Amygdala (tissue), 56 donors: Measurements from ENCODE around the gene AGR3.
A peak's percentile ranks its signal among the peaks of the same experiment; 100 is the strongest.
"Not testable (repeated sequence)": the region's sequence is repeated elsewhere in the genome, so short reads cannot be mapped to it uniquely, and the experiment has no call there.

Experiments used
- DNase-seq, 56 donors: peaks; one replicate each; lab custom pipeline; 2025; lab: John Stamatoyannopoulos, UW

The AGR3 gene

DNA sequence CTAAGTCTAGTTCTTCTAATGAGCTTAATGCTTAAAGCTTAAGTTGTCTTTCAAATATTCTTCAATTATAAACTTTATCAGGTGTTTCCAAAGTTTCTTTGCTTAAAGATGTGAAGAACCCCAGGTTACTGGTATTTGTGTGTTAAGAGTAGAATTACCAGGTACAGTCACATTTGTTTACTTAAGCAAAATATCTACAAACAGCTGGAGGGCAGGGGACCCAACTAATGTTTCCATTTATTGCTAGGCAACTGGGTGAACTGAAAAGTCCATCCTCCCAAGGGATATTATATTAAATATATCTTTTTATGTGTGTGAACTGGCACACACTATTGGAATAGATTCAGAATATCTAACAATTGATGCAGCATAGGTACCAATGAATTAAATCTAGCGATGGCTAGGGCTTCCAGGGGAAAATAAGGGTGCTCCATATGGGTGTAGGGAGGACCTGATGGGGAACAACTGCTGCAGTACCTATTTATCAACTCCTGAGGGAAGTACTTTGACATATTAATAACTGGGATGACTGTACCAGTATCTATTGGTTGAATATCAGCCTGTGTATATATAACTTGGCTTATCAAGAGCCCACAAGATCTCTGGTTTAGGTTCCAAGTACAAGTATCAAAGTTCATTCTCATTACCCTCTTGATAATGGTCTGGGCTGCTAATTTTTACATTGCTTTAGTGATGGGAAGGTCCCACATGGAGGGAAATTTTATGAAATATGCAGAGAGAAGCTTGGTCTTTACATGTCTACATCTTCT lies 10.3 kb upstream of the AGR3 start:
- DNase-seq, result no peak

DNA sequence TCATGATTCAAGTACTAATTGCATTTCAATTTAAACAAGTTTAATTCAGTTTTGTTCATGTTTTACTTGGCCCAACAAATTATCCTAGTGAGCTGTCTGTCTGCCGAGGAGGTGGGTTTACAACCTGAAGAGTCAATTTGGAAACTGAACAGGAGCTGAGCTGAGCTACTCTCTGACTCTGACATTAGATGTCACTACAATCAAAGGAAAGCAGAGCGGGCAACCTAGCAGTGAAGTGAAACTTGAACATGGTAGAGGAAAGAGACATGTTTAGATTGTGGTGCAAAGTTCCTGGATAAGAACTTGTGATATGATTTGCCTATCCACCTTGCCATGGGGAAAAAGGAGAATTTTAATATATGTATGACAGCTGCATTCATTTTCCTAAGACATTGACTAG lies 9.6 kb upstream of the AGR3 start:
- peak in 3 of 56 donors; percentile 1 to 4 (median 3) for DNase-seq

DNA sequence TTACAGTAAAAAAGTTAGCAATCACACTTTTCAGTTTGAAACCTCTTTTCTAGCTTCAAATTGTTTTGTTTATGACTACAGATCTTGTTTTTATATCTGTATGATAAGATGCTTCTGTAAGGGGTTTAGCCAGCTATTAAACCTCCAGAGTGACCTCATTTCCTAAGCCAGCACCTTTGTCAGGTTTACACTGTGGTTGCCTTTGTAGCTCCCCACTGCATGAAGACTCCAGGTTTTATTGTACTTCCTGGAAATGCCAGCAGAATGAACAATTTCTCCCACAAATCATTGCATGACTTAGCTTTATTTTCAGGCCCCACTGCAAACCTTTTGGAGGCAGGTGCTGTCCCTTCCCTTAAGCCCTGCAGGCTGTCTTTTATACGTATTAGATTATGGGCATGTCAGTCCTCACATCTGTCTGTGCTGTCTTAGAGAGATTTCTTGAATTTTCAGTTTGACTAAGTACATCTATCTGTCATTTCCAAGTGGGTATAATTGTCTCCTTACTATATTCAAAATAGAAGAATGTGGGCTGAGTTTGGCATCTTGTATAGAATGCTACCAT lies 8.2 kb upstream of the AGR3 start:
- DNase-seq, result no peak

DNA sequence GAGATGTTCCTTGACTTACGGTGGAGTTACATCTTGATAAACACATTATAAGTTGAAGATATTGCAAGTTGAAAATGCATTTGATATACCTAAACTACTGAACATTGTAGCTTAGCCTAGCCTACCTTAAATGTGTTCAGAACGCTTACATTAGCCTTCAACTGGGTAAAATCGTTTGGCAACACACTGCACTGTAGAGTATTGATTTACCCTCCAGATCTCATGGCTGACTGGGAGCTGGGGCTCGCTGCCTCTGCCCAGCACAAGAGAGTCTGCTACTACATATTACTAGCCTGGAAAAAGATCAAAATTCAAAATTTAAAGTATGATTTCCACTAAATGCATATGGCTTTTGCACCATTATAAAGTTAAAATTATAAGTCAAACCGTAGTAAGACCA lies 7.5 kb upstream of the AGR3 start:
- no peak for DNase-seq

DNA sequence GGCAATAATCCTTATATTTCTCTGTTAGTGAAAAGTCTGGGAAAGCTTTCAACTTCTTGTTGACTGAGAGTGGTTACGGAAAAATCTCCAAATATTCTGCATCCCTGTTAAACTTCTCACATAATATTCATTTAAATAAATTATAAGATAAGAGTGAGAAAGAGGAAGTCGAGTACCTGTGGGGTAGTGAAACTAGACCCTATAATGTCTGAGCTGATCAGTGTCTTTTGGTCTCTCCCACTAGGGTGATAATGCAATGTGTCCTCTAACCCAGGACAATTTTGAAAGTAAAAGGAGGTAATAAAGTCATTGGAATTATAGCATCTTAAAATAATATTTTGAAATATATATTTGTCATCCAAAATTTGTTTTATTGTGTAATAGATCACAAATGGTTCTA lies 2.1 kb upstream of the AGR3 start:
- DNase-seq, result no peak

DNA sequence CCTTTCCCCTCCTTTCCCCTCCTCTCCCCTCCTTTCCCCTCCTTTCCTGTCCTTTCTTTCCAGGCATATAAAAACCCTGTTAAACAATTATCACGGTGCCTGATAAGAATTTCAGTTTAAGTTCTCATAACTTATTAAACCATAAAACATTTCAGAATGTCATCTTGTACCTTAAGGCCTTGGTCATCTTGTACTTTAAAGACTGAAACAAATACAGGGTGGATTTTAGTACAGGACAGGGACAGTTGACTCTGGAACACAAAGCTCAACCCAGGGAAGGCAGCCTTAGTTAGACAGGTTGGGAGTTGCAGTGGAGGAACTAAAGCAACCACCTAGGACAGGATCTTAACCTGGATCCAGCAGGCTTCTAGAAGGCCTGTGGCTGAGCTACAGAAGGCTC lies 1.2 kb downstream of the AGR3 start:
- DNase-seq, result no peak

DNA sequence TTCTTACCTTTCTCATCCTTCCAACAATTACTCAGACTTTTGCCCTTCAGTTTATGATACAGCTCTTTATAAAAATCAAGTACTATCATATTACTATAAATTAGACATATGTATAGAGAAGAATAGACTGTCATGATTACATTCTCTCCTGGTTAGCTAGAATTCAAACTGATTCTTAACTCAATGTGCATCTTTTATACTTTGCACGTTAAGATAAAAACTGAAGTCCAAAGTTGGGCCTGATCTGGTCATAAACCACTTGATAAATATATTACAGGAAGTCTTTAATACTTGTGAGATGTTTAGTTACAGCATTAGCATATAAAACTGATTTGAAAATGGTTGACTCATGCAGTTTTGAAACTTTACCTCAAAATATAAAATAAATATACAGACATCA lies 2.6 kb downstream of the AGR3 start:
- DNase-seq, result no peak

DNA sequence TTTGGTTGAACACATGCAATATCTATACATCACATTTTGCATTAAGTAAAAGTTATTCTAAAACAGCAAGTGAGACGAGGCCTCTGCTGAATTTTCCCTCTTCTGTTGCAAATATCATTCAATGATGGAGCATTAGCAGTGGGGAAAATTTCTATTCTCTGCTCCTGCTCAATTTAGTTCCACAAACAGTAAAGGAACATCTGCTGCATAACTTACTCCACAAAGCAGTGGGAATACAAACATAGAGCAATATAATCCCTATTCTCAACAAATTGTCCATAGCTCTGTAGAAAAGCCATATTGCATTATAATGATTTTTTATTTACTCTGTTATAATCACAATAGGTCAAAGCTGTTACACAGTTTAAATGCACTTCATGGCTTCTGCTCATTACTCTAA lies 5.9 kb downstream of the AGR3 start:
- DNase-seq, result no peak

DNA sequence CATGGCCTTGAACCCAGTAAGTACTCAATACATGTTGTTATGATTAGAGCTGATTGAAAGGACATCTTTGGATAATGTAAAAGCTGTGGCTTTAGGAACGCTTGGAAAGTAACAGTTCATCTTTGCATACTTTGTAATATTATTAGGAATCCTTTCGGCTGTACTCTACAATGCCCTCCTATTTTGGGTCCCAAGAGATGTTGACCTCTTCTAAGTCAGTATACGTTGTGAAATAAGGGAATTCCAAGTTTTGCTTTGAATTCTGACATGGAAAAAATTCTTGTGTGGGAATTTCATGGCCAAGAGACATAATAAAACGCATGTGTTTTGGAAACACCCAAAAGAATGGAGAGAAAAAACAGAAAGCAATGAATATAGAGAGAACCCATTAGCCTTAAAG lies 7.7 kb downstream of the AGR3 start:
- DNase-seq, result no peak

DNA sequence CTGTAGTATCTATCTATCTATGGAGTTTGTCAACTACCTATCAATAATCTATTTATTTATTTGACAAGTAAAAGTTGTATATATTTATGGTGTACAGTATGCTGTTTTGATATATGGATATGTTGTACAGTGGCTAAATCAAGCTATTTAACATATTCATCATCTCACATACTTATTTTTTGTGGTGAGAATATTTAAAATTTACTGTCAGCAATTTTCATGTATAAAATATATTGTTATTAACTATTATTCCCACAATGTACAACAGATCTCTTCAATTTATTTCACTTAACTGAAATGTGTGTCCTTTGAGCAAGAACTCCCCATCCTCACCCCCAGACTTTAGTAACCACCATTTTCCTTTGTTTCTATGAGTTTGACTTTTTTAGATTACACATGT lies 14.5 kb downstream of the AGR3 start:
- no peak for DNase-seq

DNA sequence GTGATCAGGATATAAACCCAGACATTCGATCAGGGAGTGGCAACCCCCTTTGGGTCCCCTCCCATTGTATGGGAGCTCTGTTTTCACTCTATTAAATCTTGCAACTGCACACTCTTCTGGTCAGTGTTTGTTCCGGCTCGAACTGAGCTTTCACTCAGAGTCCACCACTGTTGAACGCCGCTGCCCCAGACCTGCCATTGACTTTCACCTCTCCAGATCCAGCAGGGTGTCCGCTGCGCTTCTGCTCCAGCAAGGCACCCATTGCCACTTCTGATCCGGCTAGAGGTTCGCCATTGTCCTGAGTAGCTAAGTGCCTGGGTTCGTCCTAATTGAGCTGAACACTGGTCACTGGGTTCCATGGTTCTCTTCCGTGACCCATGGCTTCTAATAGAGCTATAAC lies 28.6 kb downstream of the AGR3 start:
- DNase-seq, result not testable (repeated sequence)

DNA sequence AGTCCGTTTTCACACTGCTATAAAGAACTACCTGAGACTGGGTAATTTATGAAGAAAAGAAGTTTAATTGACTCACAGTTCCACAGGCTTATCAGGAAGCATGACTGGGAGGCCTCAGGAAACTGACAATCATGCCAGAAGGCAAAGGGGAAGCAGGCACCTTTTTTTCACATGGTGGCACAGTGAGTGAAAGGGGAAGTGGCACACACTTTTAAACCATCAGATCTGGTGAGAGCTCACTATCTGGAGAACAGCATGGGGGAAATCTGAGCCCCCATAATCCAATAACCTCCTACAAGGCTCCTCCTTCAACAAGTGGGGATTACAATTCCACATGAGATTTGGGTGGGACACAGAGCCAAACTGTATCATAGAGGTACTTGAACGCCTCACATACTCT lies 30.0 kb downstream of the AGR3 start:
- DNase-seq, result peak in 6 of 56 donors; percentile 1 to 43 (median 12)

DNA sequence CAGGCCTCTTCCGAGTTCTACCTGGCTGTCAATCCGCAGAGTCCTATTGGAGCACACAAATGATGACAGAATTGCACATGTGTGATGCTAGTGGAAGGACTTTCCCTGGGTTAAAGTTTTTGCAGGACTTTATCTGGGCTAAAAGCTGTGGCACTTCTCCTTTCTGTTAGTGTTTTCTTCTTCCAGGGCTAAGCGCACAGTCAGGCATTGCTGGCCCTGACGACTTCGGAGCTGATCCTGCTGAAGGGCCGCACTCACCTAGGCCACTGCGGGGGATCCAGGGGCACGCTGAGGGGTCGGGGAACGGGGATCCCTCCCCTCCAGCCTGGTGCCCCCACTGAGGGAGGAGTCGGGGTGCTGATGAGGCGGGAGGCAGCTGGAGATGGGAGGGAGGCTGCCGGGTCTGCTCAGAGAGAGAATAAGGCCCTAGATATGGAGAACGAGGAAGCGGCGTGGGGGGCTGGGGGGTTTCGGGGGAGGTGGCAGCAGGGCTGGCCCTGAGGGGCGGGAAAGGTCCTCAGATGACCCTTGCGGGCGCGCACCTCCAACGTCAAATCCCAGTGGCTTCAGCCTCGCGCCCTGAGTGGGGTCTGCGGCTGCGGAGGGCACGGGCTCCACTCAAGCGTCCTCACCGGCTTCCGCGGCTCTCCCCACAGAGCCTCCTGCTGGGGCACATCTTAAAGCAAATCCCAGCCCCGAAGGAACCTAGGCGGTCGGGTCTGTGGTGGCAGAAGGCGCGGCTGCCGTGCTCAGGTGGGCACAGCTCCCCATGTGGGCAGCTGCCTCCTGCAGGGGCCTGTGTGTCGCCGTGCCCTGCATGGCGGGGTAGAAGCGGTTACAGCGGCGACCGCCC lies 30.9 kb downstream of the AGR3 start:
- DNase-seq, result no peak

DNA sequence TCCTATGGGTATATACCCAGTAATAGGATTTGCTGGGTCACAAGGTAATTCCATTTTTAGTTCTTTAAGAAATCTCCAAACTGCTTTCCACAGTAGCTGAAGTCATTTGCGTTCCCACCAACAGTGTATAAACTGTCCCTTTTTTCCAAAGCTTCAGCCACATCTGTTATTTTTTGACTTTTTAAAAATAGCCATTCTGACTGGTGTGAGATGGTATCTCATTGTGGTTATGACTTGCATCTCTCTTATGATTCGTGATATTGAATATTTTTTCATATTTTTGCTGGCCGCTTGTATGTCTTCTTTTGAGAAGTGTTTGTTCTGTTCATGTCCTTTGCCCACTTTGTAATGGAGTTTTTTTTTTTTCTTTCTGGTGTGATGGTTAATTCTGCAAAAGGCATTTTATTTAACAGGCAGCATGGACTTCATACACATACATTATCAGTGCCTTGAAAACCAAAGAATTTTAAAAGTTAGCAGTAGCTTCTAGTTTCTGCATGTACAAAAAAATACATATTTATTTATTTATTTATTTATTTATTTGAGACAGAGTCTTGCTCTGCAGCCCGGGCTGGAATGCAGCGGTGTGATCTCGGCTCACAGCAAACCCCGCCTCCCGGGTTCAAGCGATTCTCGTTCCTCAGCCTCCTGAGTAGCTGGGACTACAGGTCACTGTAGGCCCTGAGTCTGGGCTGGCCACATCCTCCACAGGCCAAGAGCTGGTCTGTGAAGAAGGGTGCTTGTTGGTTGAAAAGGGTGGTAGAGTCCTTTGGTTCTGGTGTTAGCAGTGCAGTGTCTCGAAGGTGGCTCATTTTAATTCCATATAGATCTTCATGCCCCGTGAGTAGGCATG lies 32.3 kb downstream of the AGR3 start:
- no peak for DNase-seq

DNA sequence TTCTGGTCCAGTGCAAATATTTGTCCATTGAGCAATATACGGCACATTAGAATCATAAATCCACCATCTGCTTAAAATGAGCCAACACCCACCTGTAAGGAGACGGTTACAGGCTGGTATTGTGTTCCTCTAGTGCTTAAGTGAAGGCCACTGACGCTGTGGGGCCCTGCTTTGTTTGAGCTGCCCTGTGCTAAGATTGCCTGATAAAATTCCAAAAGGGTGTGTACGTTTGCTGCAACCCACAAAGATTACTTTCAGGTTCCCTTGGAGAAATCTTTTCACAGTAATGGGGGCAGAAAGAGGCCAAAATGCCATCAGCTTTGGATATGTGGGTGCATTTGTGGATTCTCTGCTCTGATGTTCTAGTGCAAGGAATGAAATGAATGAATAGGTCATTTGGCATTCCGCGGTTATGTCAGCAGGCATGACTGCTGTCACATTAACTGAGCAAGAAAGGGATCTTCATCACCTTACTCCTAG lies 34.4 kb downstream of the AGR3 start:
- DNase-seq, result no peak

DNA sequence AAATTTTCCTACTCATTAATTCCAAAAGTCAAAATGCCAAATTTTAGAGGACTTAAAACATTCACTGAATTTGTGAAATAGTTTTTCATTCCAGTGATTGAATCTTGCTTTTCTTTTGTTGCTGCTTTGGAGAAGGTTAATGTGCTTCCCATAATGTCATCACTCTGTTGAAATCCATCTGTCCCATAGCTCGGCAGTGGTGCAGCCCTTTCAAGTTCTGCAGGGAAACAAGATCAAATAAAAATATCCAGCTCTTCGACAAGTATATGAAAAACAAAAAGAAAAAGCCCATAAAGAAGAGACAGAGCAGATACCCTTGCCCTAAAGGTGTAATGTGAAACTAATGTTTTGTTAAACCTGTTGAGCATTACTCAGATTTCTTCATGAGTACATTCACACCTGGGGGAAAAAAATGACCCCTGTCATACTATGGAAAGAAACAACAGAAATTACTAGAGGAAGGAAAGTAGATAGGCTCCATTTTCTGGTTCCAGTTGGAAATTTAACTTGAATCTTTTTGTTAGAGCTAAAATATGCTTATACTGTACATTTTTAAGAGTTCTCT lies 35.1 kb downstream of the AGR3 start:
- DNase-seq, result no peak

DNA sequence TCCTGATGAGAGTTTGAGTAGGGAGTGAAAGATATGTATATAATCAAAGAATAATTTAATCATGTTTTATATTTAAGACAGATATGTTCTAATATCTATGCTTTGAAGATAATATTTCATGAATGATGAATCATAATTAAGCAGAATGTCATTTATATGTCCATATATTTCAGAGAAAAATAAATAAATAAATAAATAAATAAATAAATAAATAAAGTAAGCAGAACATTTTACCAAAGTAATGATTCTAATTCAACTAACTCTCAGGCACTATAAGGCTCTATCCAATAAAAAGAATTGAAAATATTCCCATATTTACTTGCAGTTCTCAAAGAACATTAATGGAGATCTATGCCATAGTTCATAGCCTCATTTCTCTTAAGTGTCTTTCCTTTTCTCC lies 36.0 kb downstream of the AGR3 start:
- DNase-seq, result no peak

DNA sequence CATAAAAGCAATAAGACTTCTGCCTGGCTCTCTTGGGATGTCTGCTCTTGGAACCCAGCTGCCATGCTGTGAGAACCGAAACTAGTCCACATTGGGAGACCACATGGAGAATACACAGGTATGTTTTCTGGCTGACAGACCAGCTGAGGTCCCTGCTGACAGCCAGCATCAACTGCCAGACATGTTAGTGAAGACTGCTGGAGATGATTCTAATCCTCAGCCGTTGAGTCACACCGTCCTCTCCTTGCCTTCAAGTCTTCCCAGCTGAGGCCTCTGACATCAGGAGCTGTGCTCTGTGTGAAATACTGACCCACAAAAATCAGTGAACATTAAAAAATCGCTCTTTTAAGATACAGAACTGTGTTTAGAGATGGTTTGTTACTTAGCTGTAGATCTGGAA lies 40.1 kb downstream of the AGR3 start:
- DNase-seq, result no peak

DNA sequence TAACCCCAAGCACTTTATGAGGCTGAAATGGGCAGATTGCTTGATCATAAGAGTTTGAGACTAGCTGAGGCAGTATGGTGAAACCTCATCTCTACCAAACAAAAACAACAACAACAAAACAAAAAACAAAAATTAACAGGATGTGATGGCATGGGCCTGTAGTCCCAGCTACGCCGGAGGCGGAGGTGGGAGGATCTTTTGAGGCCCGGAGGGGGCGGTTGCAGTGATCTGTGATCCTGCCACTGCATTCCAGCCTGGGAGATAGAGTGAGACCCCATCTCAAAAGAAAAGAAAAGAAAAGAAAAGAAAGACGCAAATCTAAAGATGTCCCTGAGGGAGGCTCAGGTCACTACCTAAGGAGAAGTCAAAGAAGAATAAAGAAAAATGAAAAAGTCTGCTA lies 41.7 kb downstream of the AGR3 start:
- no peak for DNase-seq

DNA sequence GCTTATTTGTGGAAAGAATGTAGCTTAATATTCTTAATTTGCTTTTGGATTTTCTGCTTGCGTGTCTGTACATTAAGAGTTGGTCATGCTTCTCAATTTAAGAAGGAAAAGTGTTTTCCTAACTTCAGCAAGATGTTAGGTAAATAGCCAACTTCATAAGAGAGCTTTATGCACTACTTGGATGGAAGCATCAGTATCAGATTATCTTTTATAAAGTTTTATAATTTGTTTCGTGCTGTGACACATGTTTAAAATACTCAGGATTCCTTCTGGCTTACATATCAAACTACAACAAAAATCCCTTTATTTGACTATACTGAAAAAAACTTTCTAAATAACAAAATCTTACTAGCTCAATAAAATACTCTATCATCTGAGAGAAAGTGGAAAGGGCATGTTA lies 42.1 kb downstream of the AGR3 start:
- no peak for DNase-seq
